Breast epithelium (tissue), 3 donors: ENCODE measurements around the gene DRD4.

Experiments used
- POLR2AphosphoS5 ChIP-seq, 3 donors: sonication (generic); formaldehyde crosslinking; IDR thresholded peaks; one replicate each; pipeline ENCODE4 v1.6.1; 2017; ENCODE audit warnings: antibody characterized with exemption in 3 of 3
- TF ChIP-seq, protein P1 (sequence below), 3 donors: fragments of 450-650 bp; IDR thresholded peaks; one replicate each; pipeline ENCODE4 v1.5.1; 2016 to 2017; ENCODE audit warnings: antibody characterized with exemption in 3 of 3, mild to moderate bottlenecking in 3 of 3, moderate library complexity in 3 of 3

DNA sequence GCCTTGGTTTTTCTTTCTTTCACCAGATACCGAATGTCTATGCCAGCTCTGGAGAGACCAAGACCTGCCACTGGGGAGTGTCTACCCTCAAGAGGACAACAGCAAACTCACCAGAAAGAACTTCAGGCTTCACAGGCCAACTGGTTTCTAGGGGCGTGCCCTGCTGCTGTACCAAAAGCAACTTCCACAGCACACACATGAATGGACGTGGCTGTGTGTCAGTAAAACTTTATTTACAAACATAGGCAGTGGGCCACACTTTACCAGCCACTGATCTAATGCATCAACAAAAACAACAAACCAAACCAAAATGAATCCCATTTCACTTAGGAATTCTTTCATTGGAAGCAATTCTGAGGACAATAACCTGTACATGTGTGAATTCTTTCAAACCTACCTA is 41.2 kb downstream of the DRD4 start:
- TF ChIP-seq, protein P1, sequence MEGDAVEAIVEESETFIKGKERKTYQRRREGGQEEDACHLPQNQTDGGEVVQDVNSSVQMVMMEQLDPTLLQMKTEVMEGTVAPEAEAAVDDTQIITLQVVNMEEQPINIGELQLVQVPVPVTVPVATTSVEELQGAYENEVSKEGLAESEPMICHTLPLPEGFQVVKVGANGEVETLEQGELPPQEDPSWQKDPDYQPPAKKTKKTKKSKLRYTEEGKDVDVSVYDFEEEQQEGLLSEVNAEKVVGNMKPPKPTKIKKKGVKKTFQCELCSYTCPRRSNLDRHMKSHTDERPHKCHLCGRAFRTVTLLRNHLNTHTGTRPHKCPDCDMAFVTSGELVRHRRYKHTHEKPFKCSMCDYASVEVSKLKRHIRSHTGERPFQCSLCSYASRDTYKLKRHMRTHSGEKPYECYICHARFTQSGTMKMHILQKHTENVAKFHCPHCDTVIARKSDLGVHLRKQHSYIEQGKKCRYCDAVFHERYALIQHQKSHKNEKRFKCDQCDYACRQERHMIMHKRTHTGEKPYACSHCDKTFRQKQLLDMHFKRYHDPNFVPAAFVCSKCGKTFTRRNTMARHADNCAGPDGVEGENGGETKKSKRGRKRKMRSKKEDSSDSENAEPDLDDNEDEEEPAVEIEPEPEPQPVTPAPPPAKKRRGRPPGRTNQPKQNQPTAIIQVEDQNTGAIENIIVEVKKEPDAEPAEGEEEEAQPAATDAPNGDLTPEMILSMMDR (IDR thresholded peaks at IDR 0.05), result no peak
- no peak for TF ChIP-seq POLR2AphosphoS5 (IDR thresholded peaks at IDR 0.05)
